Neural cell (in vitro differentiated cells): ENCODE results near the gene EXPH5.

Experiments used
- EP300 ChIP-seq: fragments of 450-650 bp; conservative IDR thresholded peaks from 2 replicates; pipeline ENCODE4 v1.6.1; 2014; ENCODE audit warnings: antibody characterized with exemption, mild to moderate bottlenecking, moderate library complexity; ENCODE audit not compliant: poor library complexity, severe bottlenecking
- EZH2 ChIP-seq: fragments of 200-600, 300-800 bp; shearing (Covaris generic), sonication (generic); IDR thresholded peaks from 2 replicates; pipeline ENCODE4 v1.6.1; 2014; ENCODE audit warnings: antibody characterized with exemption, low read length, borderline replicate concordance, mild to moderate bottlenecking; ENCODE audit not compliant: insufficient read depth, poor library complexity, severe bottlenecking
- MXI1 ChIP-seq: fragments of 450-650 bp; conservative IDR thresholded peaks from 2 replicates; pipeline ENCODE4 v1.6.1; 2014; ENCODE audit warnings: antibody characterized with exemption, mild to moderate bottlenecking; ENCODE audit not compliant: poor library complexity, severe bottlenecking
- POLR2AphosphoS5 ChIP-seq: IDR thresholded peaks from 2 replicates; pipeline ENCODE4 v1.6.1; 2012
- RAD21 ChIP-seq: fragments of 450-650 bp; conservative IDR thresholded peaks from 2 replicates; pipeline ENCODE4 v1.6.1; 2014; ENCODE audit warnings: antibody characterized with exemption, mild to moderate bottlenecking, moderate library complexity
- REST ChIP-seq: IDR thresholded peaks from 2 replicates; pipeline ENCODE4 v1.6.1; 2012; ENCODE audit warnings: borderline replicate concordance
- SMC3 ChIP-seq: fragments of 450-650 bp; conservative IDR thresholded peaks from 2 replicates; pipeline ENCODE4 v1.6.1; 2014; ENCODE audit warnings: antibody characterized with exemption, mild to moderate bottlenecking, moderate library complexity; ENCODE audit not compliant: poor library complexity
- TAF1 ChIP-seq: IDR thresholded peaks from 2 replicates; pipeline ENCODE4 v1.6.1; 2012; ENCODE audit warnings: low read depth
- TF ChIP-seq, protein P1 (sequence below): fragments of 450-650 bp; IDR thresholded peaks from 2 replicates; pipeline ENCODE4 v1.5.1; 2014; ENCODE audit warnings: antibody characterized with exemption, mild to moderate bottlenecking, moderate library complexity; ENCODE audit not compliant: poor library complexity, severe bottlenecking

GRCh38 chr11:108608548-108608947, 15.0 kb upstream of the EXPH5 start:
- TF ChIP-seq, protein P1, sequence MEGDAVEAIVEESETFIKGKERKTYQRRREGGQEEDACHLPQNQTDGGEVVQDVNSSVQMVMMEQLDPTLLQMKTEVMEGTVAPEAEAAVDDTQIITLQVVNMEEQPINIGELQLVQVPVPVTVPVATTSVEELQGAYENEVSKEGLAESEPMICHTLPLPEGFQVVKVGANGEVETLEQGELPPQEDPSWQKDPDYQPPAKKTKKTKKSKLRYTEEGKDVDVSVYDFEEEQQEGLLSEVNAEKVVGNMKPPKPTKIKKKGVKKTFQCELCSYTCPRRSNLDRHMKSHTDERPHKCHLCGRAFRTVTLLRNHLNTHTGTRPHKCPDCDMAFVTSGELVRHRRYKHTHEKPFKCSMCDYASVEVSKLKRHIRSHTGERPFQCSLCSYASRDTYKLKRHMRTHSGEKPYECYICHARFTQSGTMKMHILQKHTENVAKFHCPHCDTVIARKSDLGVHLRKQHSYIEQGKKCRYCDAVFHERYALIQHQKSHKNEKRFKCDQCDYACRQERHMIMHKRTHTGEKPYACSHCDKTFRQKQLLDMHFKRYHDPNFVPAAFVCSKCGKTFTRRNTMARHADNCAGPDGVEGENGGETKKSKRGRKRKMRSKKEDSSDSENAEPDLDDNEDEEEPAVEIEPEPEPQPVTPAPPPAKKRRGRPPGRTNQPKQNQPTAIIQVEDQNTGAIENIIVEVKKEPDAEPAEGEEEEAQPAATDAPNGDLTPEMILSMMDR, result no peak
- no peak for TF ChIP-seq REST
- TF ChIP-seq POLR2AphosphoS5, result no peak
- TF ChIP-seq TAF1, result no peak
- TF ChIP-seq EZH2, result no peak
- no peak for TF ChIP-seq EP300
- no peak for TF ChIP-seq RAD21
- TF ChIP-seq SMC3, result no peak
- no peak for TF ChIP-seq MXI1
